Fibroblast of skin of back (primary cell): ENCODE results near the gene CCDC152. TPM values are rescaled to one million over a fixed set of nuclear protein-coding genes. Genes with fewer than 3 reads are reported as not detected.
"Not testable (repeated sequence)": the region's sequence is repeated elsewhere in the genome, so short reads cannot be mapped to it uniquely, and the experiment has no call there.

Source experiments
- DNase-seq: peaks from one replicate; pipeline ENCODE4 v3.0.0-alpha.2; 2013
- polyA plus RNA-seq, 2 experiments: library from polyadenylated mRNA; unstranded; fragments of 120-200 nt; gene quantifications; one replicate each; pipeline ENCODE4 v1.2.1, GENCODE V29; 2013; ENCODE audit not compliant: insufficient read length in 2 of 2

CCDC152 gene, protein sequence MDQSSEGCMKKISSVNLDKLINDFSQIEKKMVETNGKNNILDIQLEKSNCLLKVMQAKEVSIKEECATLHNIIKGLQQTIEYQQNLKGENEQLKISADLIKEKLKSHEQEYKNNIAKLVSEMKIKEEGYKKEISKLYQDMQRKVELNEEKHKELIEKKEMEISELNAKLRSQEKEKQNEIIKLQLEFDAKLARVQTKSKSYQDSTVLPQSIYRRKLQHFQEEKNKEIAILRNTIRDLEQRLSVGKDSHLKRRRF
- polyA plus RNA-seq (2013, experiment 1 of 2; ENCODE audit: insufficient read length) = 6.7 TPM
- polyA plus RNA-seq (2013, experiment 2 of 2; ENCODE audit: insufficient read length) = 3.3 TPM

DNA sequence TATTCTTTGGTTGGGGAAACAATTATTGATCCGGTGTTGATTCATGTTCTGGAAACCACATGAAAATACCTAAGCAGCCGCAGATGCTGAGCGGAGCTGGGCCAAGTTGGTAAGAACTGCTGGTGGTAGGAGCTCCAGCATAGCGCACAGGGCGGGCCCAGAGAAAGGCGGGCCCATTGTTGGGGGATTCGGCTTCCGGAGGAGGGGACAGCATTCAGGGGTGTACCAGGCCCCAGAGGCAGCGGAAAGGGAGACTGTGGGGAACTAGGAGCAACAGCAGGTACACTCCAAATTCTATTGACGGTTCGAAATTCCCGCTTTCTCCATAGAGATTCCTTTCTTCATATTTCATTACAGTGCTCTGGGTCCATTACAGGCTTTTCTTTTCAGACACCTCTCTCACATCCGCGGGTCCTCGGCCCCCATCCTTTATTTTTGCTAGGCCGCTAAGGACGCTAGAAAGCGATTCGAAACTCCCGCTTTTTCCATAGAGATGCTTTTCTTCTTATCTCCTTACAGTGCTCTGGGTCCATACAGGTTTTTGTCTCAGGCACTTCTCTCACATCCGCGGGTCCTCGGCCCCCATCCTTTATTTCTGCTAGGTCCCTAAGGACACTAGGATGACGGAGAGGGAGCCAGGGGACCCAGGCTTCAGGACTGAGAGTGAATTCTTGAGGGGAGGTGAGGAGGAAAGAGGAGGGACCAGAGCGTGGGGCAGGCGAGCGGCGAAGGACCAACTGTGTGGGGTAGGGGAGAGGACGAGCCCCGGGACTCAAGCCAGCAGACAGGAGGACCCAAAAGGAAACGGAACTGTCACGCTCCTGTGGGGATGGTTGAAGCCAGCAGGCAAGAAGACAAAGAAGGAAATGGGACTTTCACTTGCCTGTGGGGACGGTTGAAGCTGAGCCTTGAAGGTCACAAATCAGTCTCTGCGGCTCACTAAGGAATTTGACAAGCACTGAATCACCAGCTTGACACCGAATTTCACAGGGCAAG is at the start of gene CCDC152:
Gene CCDC152 (plus strand): TSS at position 213 of the 996 bp plus-strand sequence. CDS start 2,304 bp downstream, outside the sequence.
- DNase-seq = peak; percentile 63

DNA sequence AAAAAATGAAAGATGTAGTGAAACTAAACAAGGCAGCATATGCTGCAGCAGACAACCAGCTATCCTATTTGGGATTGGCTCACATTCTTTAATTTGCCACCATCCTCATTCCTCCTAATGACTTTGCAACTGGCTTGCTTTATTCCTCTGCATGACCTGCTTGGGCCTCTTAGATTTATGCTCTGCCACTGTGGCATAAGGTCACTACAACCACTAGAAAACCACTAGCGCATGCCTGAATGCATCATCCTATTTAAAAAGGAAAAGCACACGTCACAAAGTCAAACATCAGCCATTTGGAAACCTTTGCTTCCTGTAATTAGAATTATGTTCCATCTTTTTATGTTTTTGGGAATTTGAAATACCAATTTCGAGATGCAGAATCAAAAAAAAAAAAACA is 40.8 kb upstream of the CCDC152 start:
- no peak for DNase-seq

DNA sequence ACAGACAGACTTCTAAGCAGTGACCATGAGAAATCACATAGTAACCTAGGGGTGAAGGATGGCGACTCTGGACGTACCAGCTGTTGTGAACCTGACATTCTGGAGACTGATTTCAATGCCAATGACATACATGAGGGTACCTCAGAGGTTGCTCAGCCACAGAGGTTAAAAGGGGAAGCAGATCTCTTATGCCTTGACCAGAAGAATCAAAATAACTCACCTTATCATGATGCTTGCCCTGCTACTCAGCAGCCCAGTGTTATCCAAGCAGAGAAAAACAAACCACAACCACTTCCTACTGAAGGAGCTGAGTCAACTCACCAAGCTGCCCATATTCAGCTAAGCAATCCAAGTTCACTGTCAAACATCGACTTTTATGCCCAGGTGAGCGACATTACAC is 38.0 kb upstream of the CCDC152 start:
- peak; percentile 20 for DNase-seq

DNA sequence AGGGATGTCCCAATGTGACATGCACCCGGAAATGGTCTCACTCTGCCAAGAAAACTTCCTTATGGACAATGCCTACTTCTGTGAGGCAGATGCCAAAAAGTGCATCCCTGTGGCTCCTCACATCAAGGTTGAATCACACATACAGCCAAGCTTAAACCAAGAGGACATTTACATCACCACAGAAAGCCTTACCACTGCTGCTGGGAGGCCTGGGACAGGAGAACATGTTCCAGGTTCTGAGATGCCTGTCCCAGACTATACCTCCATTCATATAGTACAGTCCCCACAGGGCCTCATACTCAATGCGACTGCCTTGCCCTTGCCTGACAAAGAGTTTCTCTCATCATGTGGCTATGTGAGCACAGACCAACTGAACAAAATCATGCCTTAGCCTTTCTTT is 37.6 kb upstream of the CCDC152 start:
- DNase-seq = peak; percentile 4

DNA sequence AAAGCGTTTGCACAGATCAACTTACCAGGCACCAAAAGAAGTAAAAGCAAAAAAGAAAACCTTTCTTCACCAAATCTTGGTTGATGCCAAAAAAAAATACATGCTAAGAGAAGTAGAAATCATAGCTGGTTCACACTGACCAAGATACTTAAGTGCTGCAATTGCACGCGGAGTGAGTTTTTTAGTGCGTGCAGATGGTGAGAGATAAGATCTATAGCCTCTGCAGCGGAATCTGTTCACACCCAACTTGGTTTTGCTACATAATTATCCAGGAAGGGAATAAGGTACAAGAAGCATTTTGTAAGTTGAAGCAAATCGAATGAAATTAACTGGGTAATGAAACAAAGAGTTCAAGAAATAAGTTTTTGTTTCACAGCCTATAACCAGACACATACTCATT is 36.4 kb upstream of the CCDC152 start:
- no peak for DNase-seq

DNA sequence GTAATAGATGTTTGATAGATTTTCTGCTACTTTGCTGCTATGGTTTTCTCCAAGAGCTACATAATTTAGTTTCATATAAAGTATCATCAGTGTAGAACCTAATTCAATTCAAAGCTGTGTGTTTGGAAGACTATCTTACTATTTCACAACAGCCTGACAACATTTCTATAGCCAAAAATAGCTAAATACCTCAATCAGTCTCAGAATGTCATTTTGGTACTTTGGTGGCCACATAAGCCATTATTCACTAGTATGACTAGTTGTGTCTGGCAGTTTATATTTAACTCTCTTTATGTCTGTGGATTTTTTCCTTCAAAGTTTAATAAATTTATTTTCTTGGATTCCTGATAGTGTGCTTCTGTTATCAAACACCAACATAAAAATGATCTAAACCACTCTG is 35.1 kb upstream of the CCDC152 start:
- DNase-seq = peak; percentile 13

DNA sequence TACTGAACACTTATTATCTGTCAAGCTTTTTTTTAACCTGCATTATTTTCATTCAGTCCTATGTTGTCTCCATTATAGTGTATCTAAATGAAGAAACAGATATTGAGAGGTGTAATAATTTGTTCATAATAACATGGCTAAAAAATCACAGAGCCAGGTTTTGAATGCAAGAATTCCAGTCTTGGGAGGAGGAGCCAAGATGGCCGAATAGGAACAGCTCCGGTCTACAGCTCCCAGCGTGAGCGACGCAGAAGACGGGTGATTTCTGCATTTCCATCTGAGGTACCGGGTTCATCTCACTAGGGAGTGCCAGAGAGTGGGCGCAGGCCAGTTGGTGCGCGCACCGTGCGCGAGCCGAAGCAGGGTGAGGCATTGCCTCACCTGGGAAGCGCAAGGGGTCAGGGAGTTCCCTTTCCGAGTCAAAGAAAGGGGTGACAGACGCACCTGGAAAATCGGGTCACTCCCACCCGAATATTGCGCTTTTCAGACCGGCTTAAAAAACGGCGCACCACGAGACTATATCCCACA is 22.0 kb upstream of the CCDC152 start:
- DNase-seq = not testable (repeated sequence)

DNA sequence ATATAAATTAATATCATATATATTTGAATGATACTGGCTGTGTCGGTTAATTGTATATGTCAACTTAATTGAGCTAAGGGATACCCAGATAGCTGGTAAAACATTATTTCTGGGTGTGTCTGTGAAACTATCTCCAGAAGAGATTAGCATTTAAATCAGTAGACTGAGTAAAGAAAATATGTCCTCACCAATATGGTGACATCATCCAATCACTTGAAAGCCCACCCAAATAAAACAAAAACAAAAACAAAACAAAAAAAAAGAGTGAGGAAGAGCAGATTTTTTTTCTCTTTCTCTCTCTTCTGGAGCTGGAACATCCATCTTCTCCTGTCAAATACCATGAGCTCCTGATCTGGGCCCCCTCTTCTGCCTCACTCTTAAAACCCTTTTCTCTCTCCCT is 15.7 kb upstream of the CCDC152 start:
- DNase-seq = no peak

DNA sequence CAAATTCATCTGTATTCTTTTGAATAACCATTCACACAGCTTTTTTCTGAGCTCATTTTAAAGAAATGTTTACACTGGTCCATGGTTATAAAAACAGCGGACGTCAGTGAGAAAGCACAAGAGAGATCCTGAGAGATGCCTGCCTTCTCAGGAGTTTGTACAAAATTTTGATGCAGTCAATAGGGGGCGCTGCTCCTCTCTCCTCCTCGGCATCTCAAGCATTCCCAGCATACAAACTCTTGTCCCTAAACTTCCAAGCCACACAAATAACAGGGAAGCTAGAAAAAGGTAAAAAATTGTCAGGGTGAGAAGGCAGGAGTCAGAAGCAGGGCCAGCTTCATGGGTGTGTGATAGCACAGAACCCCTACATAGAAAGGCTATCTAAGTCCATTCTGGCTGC is 11.2 kb upstream of the CCDC152 start:
- DNase-seq = peak; percentile 5

DNA sequence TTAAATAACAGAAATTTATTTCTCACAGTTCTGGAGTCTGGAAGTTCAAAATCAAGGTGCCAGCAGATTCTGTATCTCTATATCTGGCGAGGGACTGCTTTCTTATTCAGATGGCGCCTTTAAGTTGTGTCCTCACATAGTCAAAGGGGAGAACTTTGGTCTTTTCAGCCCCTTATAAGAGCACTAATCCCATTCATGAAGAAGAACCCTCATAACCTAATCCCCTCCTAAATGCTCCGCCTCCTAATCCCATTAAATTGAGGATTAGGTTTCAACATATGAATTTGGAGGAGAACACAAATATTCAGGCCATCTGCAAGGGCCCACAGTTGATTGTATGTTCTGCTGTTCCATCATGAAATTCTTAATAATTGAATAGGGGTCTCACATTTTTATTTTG is 10.8 kb upstream of the CCDC152 start:
- DNase-seq = no peak

DNA sequence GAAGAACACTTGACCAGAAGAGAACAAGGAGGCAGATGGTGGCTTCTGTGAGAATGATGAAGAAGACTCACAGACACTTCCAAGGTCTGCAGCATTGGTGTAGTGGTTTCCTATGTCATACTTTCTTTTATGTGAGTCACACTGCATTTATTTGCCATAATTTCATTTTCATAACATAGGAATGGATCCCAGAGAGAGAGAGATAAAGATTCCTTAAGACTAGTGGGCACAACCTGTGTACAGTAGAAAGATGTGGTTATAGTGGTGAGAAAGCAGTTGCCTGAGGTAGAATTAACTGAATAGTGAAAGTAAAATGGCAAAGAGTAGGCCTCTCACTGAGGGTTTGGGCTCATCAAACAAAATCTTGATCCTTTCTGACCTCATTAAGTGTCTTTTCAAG is 7.6 kb upstream of the CCDC152 start:
- DNase-seq = peak; percentile 53

DNA sequence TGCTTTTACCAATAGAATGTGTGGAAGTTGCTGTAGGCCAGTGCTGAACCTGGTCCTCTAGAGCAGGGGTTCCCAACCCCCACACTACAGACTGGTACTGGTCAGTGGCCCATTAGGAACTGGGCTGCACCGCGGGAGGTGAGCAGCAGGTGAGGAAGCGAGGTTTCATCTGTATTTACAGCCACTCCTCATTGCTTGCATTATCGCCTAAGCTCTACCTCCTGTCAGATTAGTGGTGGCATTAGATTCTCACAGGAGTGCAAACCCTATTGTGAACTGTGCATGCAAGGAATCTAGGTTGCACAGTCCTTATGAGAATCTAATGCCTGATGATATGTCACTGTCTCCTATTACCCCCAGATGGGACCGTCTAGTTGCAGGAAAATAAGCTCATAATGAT is 6.1 kb upstream of the CCDC152 start:
- DNase-seq = no peak

DNA sequence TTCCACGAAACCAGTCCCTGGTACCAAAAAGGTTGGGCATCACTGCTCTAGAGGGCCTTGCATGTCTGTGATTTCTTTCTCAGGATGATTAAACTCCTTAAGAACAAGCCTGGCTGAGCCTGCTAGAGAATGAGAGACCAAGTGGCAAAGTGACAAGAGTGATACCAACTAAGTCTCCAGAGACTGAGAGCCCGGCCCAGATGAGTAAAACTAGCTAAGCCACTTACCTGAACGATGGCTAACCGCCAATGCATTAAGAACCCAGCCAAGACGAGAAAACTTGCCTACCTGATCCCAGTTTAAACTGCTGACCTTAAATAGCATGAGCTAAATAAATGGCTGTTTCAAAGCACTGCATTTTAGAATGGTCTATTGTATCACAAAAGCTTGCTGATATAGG is 5.6 kb upstream of the CCDC152 start:
- DNase-seq = no peak

DNA sequence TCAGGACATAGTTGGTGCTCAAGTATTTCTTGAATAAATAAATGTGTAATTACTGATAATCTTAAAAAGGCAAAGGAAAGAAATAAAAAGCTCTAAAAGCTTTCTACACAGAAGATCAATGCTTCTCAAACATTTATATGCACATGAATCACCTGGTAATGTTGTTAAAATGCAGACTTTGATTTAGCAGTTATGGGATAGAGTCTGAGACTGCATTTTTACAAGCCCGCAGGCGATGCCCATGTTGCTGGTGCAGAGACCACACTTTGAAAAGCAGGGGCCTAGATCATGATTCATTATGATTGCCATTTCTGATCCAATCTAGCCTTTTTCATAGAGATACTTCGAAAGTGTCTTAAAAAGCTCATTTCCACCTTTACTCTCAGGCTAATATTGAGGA is 3.5 kb upstream of the CCDC152 start:
- no peak for DNase-seq

DNA sequence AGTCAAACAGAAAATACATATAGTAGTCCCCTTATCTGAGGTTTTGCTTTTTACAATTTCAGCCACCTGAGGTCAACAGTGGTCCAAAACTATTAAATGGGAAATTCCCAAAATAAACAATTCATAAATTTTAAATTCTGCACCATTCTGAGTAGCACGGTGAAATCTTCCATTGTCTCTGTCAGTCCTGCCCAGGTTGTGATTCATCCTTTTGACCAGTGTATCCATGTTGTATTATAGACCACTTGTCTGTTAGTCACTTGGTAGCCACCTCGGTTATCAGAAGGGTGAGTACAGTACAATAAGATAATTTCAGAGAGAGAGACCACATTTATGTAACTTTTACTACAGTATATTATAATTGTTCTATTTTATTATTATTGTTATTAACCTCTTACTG is 2.8 kb downstream of the CCDC152 start:
- peak; percentile 33 for DNase-seq

DNA sequence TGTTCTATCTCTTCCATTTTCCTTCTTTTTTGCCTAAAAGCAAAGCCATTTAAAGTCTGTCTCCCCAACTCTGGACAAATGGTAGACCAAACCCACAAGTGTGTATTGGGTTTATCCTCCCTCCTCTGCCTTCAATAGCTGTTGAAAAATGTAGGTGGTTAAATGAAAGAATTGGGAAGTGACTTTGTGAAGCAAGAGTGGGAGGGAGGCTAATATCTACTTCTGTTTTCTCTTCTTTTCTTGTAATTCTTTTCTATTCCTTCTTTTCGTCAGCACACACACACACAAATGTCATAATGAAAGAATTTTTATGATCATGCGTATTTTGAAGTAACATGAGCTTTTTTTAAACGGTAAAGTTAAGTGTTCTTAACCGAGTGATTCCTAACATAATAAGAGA is 3.8 kb downstream of the CCDC152 start:
- DNase-seq = no peak

DNA sequence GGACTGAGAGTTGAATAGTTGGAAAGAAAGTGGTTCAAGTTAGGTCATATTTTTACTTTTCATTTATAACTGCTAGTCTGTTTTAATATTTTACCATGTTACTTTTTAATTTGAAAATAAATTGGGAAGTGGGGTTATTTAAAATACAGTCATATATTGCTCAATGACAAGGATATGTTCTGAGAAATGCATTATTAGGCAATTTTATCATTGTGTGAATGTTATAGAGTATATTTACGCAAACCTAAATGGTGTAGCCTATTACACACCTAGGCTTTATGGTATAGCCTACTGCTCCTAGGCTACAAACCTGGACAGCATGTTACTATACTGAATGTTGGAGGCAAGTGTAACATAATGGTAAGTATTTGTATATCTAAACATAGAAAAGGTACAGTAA is 5.2 kb downstream of the CCDC152 start:
- DNase-seq = no peak

DNA sequence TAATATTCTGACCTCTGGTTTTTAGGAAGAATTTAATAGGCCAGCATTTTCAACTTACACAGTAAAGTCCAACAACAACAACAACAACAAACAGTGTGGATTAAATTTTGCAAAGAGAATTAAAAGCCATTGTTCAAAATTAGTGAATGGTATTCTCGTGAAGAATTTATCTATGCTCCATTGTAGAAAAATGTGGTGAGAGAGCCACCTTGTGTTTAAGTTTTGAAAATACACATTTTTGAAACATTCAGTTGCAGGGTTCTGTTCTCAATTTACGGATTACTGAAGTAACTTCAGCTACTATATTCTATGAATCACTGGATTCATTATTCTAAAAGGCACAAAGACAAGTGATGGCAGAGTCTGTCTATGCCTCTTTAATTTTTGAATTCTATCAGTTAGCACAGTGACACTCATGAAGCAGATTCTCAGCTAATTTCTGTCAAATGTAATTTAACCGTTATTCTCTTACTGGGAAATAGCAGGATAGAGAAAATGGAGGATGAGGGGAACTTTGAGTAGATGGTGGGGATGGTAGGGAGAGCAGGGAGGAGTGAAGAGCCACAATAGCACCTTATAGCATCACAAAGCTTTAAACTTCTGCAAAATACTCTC is 11.0 kb downstream of the CCDC152 start:
- DNase-seq = peak; percentile 39

DNA sequence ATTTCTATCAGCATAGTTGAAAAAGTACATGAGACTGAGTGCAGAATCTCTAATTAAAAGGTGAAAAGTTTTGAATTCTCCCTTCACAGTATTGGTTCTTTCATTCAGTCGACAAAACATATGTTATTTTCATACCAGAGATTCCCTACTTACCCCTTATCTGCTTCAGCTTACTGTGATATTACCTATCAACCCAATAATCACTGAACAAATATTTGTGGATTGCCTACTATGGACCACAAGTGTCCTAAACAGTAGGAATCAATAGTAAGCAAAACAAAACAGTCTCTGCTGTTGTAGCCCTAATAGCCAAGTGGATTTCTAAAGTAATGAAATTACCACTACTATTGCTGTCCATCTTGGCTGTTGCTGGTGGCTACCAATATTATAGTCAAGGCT is 11.5 kb downstream of the CCDC152 start:
- DNase-seq = no peak

DNA sequence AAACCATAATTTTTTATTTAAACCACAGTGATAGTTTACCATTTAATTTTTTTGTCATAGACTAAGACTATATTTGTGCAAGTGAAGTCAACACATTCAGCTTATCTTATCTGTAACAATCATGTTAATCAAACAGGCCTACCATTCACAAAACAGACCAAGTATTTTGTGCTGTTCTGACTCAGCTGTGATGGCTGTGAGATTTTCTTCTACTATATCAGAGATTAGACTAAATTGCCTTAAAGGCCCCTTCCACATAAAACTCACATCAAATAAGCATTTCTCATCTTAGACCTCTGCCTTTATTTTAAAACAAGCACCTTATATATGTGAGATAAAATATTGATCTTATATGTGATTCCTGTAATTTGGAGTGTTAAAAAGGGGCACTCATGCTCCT is 13.4 kb downstream of the CCDC152 start:
- DNase-seq = no peak

DNA sequence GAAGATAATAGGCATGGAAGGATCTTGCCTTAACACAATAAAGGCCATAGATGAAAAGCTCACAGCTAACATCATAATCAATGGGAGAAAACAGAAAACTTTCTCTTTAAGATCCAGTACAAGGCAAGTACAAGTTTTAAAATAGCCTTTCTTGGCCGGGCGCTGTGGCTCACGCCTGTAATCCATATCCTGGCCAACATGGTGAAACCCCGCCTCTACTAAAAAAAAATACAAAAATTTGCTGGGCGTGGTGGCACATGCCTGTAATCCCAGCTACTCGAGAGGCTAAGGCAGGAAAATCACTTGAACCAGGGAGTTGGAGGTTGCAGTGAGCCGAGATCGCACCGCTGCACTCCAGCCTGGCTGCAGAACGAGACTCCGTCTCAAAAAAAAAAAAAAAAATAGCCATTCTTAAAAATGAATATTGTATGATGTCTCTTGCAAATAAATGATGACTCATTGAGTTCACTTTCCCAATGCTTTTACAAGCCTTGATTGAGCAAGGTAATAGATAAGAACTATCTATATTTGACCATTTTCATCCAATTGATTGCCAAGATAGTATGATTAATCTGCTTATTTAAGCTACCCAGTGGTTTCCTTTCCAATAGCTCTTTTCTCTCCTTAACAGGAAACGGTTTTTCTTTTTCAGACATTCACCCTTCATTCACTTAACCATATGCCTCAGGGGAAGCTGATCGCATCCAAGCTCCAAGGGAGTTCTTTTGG is 15.8 kb downstream of the CCDC152 start:
- DNase-seq = no peak

DNA sequence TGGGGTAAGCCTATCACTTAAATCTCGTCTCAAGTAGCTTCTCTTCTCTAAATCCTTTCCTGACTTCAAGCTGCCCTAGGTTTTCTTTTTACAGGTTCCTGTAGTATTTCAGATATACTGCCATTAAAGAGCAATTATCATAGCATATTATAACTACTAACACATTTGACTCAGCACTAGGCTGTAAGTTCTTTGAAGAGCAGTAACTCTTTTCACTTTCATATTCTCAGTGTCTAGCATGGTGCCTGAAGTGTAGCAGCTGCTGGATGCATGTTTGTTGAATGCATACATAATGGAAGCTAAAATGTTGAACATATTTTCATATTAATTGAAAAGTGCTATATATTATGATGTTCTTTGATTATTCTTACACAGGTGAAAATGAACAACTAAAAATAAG is 22.5 kb downstream of the CCDC152 start:
- no peak for DNase-seq
